GM19463 (cell line): Measurements from ENCODE around the gene VMP1.
"Not testable (repeated sequence)": the region's sequence is repeated elsewhere in the genome, so short reads cannot be mapped to it uniquely, and the experiment has no call there.

ENCODE experiments used
- ATAC-seq: cut with Tn5 transposase; IDR thresholded peaks from one replicate; pipeline ENCODE4 v1.9.1; 2021; ENCODE audit warnings: mild to moderate bottlenecking, moderate library complexity; ENCODE audit not compliant: unreplicated experiment

The VMP1 gene

DNA sequence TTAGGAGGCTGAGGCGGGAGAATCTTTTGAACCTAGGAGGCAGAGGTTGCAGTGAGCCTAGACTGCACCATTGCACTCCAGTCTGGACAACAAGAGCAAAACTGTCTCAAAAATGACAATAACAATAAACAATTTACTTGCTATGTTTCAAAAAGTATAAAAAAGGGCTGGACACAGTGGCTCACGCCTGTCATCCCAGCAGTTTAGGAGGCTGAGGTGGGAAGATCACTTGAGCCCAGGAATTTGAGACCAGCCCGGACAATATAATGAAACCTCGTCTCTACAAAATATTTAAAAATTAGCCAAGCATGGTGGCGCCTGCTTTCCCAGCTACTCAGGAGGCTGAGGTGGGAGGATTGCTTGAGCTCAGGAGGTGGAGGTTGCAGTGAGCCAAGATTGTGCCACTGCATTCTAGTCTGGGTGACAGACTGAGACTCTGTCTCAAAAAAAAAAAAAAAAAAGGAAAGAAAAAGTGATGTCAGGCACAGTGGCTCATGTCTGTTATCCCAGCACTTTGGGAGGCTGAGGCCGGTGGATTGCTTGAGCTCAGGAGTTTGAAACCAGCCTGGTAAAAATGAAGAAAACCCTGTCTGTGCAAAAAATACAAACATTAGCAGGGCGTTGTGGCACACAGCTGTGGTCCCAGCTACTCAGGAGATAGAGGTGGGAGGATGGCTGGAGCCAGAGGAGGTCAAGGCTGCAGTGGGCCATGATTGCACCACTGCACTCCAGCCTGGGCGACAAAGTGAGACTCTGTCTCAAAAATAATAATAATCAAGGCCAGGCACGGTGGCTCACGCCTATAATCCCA, 146.7 kb downstream of the VMP1 start:
- not testable (repeated sequence) for ATAC-seq

DNA sequence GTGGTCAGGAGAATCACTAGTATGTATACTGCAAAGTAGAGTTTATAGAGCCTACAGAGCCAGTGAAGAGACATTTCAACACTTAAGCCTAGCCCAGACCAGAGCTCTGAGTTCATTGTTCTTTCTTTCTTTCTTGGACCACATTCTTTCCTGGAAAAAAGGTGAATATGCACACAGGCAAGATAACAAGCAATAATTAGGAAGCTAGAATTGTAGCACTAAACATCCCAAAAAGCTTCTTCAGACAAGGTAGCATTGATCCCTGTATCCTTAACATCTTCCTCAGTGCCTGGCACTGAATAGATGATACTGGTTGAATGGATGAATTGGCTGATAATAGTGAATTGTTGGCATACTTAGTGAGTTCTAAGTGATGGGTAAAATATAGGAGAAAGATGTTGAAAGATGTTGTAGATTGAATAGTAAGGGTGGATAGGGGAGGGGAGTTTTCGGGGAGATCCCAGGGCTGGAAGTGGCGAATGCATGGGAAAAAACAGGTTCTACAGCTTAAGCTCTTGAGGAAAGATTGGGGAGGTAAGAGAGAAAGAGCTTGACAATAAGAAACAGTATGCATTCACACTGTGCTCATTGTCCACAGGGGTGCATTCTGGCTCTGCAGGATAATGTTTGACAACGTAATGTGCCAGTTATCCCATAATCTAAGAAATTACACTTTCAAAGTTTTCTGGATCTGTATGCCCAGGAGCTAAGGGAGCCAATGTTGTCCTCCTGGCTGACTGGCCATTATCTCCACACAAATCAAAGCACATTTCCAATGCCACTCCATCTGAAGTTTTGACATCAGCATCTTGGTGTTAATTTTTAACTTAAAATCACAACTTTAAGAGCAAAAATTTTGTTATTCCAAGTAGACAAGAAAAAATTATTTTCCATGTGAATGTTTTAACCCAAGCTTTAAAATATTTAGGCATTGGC, 149.7 kb downstream of the VMP1 start:
- ATAC-seq: no peak

DNA sequence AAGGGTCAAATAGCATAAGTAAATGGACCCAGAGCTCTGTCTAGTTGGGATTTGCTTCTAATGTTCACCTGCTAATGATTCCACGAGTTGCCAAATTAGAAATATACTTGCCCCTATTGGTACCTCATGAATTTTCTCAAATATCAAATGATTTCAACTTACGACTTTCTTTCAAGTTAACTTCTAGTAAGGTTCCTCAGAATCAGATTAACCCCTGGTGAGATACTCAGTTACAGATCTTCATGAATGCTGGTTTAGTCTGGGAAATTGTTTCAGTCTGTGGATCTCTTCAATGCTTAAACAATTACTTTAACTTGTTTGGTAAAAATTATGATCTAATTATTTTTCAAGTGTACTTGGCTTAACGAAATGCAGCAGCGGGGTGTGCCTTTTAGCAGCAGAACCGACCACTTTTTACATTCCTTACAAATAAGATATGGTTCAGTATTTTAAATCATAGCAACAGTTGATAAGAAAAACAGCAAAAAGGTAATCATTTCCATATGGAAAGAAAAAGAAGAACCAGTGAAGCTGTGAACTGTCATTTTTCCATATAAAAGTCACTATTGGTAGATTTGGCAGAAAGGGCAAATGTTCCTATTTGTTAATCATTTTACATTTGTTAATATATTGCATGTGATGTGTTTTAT, 150.8 kb downstream of the VMP1 start:
- no peak for ATAC-seq

DNA sequence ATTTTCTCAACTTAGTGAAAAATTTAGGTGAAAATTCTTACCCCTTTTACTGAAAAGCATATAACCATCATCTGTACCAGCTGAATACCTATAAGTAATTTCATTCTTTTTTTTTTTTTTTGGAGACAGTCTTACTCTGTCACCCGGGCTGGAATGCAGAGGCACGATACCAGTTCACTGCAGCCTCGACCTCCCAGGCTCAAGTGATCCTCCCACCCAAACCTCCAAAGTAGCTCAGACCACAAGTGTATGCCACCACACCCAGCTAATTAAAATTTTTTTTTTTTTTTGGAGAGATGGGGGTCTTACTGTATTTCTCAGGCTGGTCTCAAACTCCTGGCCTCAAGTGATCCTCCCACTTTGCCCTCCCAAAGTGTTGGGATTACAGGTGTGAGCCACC, 151.5 kb downstream of the VMP1 start:
- no peak for ATAC-seq

DNA sequence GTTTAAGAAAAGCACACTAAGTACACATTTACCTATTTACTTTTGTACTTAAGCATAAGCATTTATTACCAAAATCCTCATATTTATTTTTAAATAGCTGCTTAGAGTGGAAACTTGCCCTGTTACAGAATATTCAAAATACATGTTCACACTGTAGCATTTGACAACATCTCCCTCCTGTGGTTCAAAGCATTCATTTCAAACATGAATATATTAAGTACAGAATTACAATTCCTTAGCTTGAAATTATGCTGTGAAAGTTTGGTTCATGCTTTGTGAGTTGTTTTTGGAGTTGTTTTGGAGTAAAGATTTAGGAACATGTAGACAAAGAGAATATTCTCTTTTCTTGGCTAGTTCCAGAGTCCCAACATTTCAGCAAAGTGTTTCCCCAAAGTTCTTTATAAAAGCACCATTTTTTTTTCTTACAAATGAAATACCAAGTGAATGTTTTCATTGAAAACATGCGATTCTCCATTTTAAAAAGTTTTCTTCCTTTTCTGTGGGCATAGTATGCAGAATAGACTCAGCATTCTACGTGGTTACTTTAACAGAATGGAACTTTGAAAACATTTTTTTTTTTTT, 152.1 kb downstream of the VMP1 start:
- ATAC-seq: no peak

DNA sequence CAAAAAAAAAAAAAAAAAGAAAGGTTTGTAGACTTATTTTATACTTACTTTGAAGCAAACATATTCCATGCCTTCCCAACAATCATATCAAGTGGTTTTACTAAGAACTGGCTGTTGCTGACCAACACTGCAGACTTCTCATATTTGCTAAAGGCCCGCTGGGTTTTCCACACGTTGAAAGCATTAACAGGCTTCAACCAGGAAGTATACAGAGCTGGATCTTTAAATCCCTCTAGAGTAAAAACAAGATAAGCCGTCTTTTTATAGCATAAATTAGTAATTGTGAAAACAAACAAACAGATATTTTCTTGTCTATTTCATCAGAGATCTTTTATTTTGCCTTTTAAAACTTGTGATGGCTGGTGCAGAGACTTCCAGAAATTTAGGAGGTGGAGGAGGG, 156.2 kb downstream of the VMP1 start:
- no peak for ATAC-seq

DNA sequence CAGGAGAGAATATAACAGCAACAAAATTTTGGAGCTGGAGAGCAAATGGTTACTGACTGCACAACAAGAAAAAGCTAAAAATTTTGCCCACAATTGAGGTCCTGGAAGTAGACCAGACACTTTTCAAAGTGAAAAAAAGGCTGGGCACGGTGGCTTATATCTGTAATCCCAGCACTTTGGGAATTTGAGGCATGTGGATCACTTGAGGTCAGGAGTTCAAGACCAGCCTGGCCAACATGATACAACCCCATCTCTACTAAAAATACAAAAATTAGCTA, 162.4 kb downstream of the VMP1 start:
- ATAC-seq: no peak

DNA sequence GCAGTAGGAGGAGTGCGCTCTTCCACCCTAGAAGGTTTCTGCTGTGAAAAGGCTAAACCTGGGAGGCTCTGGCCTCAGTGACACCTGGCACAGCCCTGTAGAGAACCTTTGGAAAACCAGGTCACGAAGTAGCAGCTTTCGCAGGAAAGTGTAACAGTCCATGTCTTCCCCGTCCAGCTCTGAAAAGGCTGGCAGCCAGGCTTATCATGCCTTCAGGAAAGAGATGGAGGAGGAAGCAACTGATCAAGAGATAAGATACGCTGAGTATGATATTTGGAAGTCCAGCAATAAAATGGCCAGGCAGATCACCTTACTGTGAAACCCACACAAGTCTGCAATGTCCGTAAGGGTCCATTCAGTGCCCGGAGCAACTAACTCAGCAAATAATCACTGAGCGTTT, 163.0 kb downstream of the VMP1 start:
- ATAC-seq: no peak

DNA sequence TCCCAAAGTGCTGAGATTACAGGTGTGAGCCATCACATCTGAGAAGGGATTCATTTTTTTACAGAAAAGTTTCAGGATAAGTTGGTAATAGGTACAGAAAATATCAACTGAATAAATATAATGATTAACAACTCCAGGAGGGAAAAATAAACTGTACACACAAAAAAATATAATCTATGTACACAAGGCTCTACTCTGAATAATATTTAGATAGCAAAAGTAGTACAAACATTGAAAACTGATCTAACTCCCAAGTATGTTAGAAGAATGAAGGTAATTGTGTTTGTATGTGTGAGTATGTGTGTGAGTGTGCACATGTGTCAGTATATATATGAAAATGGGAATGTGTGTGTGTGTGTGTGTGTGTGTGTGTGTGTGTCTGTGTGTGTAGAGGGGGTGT, 164.9 kb downstream of the VMP1 start:
- ATAC-seq: no peak

DNA sequence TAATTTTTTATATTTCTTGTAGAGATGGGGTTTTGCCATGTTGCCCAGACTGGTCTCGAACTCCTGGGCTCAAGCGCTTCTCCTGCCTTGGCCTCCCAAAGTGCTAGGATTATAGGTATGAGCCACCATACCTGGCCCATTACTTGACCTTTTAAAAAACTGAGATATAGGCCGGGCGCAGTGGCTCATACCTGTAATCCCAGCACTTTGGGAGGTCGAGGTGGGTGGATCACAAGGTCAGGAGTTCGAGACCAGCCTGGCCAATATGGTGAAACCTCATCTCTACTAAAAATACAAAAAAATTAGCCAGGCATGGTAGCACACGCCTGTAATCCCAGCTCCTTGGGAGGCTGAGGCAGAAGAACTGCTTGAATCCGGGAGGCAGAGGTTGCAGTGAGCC, 166.0 kb downstream of the VMP1 start:
- ATAC-seq: not testable (repeated sequence)

DNA sequence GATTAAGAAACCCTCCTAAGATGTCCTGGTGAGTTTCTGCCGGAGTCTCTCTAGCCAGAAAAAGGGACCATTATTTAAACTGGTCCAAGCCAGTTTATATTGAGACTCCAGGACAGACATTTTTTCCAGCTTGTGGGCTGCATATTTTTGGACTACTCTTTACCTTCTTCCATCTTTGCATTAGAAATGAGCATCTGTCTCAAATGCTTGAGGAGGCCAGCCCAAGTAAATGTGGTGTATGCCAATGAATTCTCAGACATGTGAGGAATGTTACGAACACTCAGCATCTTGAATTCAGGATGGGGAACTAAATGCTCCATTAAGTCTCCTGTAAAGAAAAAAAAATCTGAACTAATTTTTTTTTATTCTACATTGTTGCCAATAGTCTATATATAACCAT, 166.9 kb downstream of the VMP1 start:
- ATAC-seq: no peak

DNA sequence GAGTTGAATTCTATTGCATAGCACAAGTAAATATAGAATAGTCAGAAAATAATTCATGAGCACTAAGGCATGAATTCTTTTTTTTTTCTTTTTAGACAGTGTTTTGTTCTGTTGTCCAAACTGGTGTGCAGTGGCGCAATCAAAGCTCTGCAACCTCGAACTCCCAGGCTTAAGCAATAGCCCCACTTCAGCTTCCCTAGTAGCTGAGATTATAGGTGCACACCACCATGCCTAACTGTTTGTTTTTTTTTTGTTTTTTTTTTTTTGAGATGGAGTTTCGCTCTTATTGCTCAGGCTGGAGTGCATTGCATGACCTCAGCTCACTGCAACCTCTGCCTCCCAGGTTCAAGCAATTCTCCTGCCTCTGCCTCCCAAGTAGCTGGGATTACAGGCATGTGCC, 168.7 kb downstream of the VMP1 start:
- ATAC-seq: no peak

DNA sequence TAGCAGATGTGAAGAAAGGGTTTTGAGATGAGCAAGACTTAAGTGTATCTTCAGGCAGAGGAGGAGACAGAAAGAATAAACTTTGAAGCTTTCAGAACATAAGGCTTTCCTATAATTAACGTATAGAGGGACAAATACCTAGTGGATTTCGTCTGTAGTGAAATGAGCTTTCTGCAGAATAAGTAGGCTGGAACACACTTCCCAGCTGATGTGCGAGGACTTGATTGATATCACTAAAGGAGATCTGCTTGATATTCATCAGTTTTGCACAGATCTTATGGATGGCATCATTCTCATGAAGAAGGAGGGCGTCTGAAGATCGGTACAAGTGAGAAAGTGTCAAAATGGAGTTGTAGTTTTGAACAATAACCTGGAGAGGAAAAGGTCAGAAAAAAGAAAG, 170.5 kb downstream of the VMP1 start:
- ATAC-seq: no peak

DNA sequence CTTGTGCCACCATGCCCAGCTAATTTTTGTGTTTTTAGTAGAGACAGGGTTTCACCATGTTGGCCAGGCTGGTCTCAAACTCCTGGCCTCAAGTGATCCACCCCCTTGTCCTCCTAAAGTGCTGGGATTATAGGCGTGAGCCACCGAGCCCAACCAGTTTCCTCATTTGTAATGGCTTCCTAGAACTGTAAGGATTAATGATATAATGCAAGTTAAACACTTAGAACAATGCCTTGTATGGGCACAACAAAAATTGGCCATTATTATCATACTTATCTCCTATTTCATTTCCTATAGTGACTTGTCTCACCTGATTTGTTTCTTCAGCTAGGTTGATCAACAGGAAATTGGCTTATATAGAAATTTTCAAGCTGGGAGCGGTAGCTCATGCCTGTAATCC, 171.2 kb downstream of the VMP1 start:
- no peak for ATAC-seq

DNA sequence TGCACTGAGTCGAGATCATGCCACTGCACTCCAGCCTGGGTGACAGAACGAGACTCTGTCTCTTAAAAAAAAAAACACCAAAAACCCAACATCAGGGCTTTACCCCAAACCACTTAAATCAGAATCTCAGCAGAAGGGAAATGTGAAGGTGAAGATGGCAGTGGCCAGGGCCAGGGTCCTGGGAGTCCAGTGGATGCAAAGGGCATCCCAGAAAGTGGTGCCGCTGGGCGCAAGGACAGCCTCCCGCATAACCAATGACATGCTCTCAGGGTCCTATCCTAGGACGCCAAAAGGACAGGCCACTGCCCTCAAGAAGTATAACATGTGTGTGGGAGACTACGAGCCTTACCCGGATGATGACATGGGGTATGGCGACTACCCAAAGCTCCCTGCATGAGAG, 177.4 kb downstream of the VMP1 start:
- ATAC-seq: no peak

DNA sequence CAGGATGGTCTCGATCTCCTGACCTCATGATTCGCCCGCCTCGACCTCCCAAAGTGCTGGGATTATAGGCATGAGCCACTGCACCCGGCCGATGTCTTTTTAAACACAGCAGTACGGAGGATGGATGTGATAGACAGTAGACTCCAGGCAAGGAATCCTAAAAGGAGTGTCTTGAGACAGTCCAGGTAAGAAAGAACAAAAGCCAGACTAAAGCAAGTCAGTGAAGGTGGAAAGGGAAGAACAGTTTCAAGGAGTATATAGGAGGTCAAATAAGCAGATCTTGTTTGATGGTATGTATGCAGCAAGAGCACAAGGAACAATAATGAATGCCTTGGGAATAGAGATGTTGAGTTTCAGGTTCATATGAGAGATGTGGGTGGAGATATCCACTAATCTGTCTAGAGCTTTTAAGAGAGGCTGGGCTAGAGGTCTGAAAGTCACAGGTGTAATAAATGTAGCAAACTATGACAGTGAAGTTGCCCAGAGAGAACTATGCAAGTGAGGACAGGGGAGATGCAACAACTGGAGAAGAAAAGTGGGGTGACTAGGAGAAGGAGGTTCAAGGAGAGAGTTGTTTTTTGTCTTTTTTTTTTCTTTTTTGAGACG, 180.8 kb downstream of the VMP1 start:
- no peak for ATAC-seq

DNA sequence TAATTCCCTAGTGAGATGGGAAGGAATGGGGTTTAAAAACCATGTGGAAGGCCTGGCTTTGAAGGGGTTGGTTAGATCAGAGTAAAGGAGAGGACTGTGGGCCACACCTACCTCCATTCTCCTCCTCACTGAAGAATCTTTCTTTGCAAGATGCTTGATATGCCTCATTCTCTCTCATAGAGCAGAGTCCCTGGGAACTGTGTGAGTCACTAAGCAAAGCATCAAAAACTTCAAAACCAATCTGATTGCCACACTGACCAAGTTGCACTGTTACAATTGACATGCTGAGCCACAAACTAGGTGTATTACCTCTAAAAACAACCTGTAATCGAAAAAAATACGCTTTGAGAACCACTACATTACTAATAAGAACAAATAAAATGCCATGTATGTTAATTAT, 183.3 kb downstream of the VMP1 start:
- no peak for ATAC-seq
